Neural progenitor cell (in vitro differentiated cells): ENCODE data around the gene DDX21.

ENCODE experiments used
- EZH2 ChIP-seq: fragments of 200-600 bp; sonication (generic); IDR thresholded peaks from 2 replicates; pipeline ENCODE4 v1.6.1; 2017; ENCODE audit warnings: antibody characterized with exemption, mild to moderate bottlenecking, moderate library complexity
- TF ChIP-seq, protein P1 (sequence below): fragments of 200-600 bp; sonication (generic); IDR thresholded peaks from 2 replicates; pipeline ENCODE4 v1.5.1; 2017; ENCODE audit warnings: antibody characterized with exemption, mild to moderate bottlenecking

DNA sequence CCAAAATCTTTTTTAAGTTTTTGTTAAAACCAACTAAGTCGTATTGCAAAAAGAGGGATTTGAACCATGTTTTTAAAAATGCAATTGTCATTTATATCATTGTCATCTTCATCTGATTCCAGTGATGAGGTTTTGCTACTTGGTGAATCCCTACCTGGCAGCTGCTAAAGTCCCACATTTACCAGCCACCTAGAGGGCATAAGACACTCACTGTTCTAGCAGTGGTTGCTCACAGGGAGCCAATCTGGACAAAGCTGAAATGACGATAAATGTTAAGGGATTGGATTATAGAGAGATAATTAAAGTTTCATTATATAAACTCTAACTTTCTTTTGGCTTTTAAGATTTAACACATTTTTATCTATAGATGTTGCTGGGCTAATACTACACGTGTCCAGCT, 51.3 kb downstream of the DDX21 start:
- TF ChIP-seq, protein P1, sequence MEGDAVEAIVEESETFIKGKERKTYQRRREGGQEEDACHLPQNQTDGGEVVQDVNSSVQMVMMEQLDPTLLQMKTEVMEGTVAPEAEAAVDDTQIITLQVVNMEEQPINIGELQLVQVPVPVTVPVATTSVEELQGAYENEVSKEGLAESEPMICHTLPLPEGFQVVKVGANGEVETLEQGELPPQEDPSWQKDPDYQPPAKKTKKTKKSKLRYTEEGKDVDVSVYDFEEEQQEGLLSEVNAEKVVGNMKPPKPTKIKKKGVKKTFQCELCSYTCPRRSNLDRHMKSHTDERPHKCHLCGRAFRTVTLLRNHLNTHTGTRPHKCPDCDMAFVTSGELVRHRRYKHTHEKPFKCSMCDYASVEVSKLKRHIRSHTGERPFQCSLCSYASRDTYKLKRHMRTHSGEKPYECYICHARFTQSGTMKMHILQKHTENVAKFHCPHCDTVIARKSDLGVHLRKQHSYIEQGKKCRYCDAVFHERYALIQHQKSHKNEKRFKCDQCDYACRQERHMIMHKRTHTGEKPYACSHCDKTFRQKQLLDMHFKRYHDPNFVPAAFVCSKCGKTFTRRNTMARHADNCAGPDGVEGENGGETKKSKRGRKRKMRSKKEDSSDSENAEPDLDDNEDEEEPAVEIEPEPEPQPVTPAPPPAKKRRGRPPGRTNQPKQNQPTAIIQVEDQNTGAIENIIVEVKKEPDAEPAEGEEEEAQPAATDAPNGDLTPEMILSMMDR: no peak
- no peak for TF ChIP-seq EZH2
